GM13977 (cell line): ENCODE measurements around the gene COL3A1.

ENCODE experiments used
- DNase-seq: peaks from one replicate; pipeline ENCODE4 v3.0.0; 2012; ENCODE audit warnings: low spot score
- CTCF ChIP-seq: IDR thresholded peaks from 2 replicates; pipeline ENCODE4 v1.5.1; 2012; ENCODE audit warnings: mild to moderate bottlenecking, control low read depth; ENCODE audit not compliant: insufficient read depth; ENCODE audit errors: extremely low read depth, missing control alignments
- in situ Hi-C: fragments of 300-500 bp; cut with MboI; formaldehyde crosslinking; loops from one replicate; pipeline ENCODE4 v1.12.0; 2022; ENCODE audit warnings: low sequenced_read_pairs, low pct_unique_long_range_greater_than_20kb, mixed read lengths, inconsistent platforms; ENCODE audit not compliant: unreplicated experiment

Gene COL3A1

DNA sequence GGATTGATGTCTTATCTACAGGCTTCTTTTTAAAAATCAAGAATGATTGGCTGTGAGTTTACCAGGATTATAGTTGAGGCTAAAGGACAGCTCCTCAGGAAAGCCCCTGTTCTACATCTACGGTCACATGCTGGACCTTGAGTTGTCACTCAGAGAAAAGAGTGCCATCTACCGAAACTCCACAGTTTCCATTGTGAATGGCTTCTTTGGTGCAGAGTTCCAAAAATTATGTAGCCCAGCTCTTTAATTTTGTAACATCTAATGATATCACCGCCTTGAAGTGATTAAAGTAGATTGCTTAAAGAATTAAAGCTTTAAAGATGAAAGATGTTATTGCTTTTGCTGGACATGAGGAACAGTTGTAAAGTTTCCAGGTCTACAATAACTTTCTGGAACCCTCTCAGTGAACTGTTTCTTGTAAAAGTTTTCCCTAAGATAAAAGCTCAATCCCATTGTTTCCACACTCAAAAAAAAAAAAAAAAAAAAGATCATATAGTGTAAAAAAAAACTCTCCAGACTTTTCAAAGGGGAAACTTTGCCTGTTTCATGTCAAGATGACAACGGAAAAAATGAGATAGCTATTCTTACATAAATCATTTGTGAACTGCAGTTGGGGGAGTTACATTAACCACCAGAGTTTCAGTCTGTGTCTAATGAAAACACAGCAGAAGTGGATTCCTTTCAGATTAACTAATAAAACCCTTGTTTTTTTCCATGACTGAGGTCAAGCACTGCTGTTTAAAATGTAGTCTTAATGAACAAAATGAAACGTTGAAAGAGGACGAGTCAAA lies 4.3 kb downstream of the COL3A1 start:
- DNase-seq, result peak; percentile 25
- peak; percentile 47 for TF ChIP-seq CTCF
- in situ Hi-C loops, result no loop called here

DNA sequence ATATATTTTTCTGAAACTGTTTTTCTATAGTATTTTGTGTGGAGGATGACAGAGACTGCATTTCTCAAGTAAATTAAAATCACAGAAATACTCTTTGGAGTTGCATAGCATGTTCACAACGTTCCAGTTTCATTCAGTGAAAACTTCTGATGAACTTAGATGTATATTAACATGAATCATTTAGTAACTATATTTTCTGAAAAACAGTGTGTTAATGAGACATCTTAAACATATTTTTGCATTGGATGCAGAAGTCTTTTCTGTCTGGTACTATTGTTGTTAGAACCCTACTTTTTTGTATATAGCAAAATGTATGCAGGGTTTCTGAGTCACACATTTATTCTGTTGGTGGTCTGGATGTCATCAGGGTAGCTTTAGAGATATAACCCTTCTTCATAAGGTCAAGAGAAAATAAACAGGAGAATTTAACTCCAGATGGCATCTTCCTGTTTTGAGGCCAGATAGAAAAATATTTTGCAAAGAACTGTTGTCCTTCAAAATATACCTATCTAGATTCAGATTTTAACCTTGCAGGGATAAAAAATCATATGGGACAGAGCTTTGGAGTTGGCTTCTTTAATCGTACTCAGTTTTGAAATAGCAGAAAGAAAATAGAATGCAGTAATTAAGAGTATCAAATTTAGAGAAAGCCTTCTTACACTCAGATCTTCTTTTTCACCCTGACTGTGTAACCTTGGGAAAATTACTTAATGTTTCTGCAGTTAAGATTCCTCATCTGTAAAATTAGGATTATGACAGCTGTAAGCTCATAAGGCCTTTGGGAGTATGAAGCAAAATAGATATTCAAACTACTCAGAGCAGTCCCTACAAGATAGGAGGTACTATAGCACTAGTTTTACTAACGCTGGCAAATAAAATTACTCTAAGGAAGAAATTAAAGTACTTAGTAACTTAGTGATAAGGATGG lies 5.3 kb downstream of the COL3A1 start:
- in situ Hi-C loops, result no loop called here
- DNase-seq, result no peak
- no peak for TF ChIP-seq CTCF

- in situ Hi-C loops, result no loop called here
- DNase-seq, result no peak
- peak; percentile 22 for TF ChIP-seq CTCF
Observed at GRCh38 chr2:188983427-188984064, 9.4 kb downstream of the COL3A1 start.

GRCh38 chr2:188984065-188984491 lies 9.9 kb downstream of the COL3A1 start:
- TF ChIP-seq CTCF, result no peak
- in situ Hi-C loops, result no loop called here

GRCh38 chr2:188984680-188985079 lies 10.5 kb downstream of the COL3A1 start:
- TF ChIP-seq CTCF, result no peak
- no peak for DNase-seq
- in situ Hi-C loops, result no loop called here

More at GRCh38 chr2:188984065-188984491, 9.9 kb downstream of the COL3A1 start:
- no peak for DNase-seq

DNA sequence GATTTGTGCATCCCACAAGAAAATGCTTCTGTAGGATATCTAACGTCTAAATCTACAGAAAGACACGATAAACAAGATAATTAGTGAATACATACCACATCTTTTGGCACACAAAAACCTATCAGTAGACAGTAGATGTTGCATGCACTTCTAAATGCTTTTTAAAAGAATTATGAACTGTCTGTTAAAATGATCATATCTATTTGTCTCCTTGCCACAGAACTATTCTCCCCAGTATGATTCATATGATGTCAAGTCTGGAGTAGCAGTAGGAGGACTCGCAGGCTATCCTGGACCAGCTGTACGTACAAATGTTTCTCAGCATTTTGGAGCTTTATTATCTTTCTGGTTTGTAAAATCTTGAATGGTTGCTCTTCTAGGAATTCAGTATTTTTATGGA lies 12.7 kb downstream of the COL3A1 start:
- in situ Hi-C loops, result no loop called here
- no peak for TF ChIP-seq CTCF
- DNase-seq, result no peak
